Measurements from ENCODE around the gene PRKCA. TPM values are rescaled to one million over a fixed set of nuclear protein-coding genes. Genes with fewer than 3 reads are reported as not detected.

PRKCA gene
- total RNA-seq, 2 experiments from 2014 or later, result 63.1 to 68.9 TPM

GRCh38 chr17:66743511-66743910 lies 441.1 kb downstream of the PRKCA start:
- ATAC-seq (no peak), DNase-seq (no peak)
- Mint-ChIP-seq H3K4me1 (no peaks in the 10 kb centered on the region), H3K27me3 (no peaks in the 10 kb centered on the region), H3K27ac (no peak overlapping the region), H3K36me3 (peaks cover 8% of the 10 kb centered on the region), H3K9me3 (ENCODE audit: low read depth) (no peaks in the 10 kb centered on the region), H3K4me3 (no peak overlapping the region)
- CTCF ChIA-PET, result interaction anchor here (1.2 kb wide), 1 partner anchor 18 kb away, joined by 3 read pairs; no protein-coding TSS in a partner anchor

- H3K4me3 Mint-ChIP-seq, result no peak overlapping the region
- no peak overlapping the region for H3K27ac Mint-ChIP-seq
- H3K9me3 Mint-ChIP-seq (ENCODE audit: low read depth), result no peaks in the 10 kb centered on the region
- ATAC-seq (no peak), DNase-seq (no peak)
- H3K4me1 Mint-ChIP-seq, result no peaks in the 10 kb centered on the region
- H3K36me3 Mint-ChIP-seq, result peaks cover 13% of the 10 kb centered on the region
- H3K27me3 Mint-ChIP-seq, result no peaks in the 10 kb centered on the region
- CTCF ChIA-PET, result no interaction called here
Observed at GRCh38 chr17:66746736-66747135, 444.3 kb downstream of the PRKCA start.

GRCh38 chr17:66747578-66748275 lies 445.3 kb downstream of the PRKCA start:
- no peaks in the 10 kb centered on the region for H3K9me3 Mint-ChIP-seq (ENCODE audit: low read depth)
- DNase-seq, result no peak
- H3K27me3 Mint-ChIP-seq, result no peaks in the 10 kb centered on the region
- no peak overlapping the region for H3K4me3 Mint-ChIP-seq
- CTCF ChIA-PET, result interaction anchor here (1.0 kb wide), 1 partner anchor 21 kb away, joined by 4 read pairs; no protein-coding TSS in a partner anchor
- no peaks in the 10 kb centered on the region for H3K4me1 Mint-ChIP-seq
- peaks cover 7% of the 10 kb centered on the region for H3K36me3 Mint-ChIP-seq
- ATAC-seq, result no peak
- no peak overlapping the region for H3K27ac Mint-ChIP-seq

GRCh38 chr17:66748578-66748977 lies 446.2 kb downstream of the PRKCA start:
- H3K4me1 Mint-ChIP-seq, result no peaks in the 10 kb centered on the region
- DNase-seq, result no peak
- ATAC-seq, result no peak
- H3K9me3 Mint-ChIP-seq (ENCODE audit: low read depth), result no peaks in the 10 kb centered on the region
- no peaks in the 10 kb centered on the region for H3K27me3 Mint-ChIP-seq
- no peak overlapping the region for H3K4me3 Mint-ChIP-seq
- no peak overlapping the region for H3K27ac Mint-ChIP-seq
- H3K36me3 Mint-ChIP-seq, result peaks cover 6% of the 10 kb centered on the region
- CTCF ChIA-PET, result no interaction called here

GRCh38 chr17:66749217-66749832 lies 446.9 kb downstream of the PRKCA start:
- Mint-ChIP-seq H3K27me3 (no peaks in the 10 kb centered on the region), H3K4me3 (no peak overlapping the region), H3K27ac (no peak overlapping the region), H3K4me1 (no peaks in the 10 kb centered on the region), H3K36me3 (peaks cover 7% of the 10 kb centered on the region), H3K9me3 (ENCODE audit: low read depth) (no peaks in the 10 kb centered on the region)
- ATAC-seq (no peak), DNase-seq (no peak)
- CTCF ChIA-PET, result no interaction called here

- H3K27me3 Mint-ChIP-seq, result no peaks in the 10 kb centered on the region
- H3K4me1 Mint-ChIP-seq, result no peaks in the 10 kb centered on the region
- peaks cover 13% of the 10 kb centered on the region for H3K36me3 Mint-ChIP-seq
- CTCF ChIA-PET, result no interaction called here
- no peak overlapping the region for H3K27ac Mint-ChIP-seq
- ATAC-seq (no peak), DNase-seq (no peak)
- H3K9me3 Mint-ChIP-seq (ENCODE audit: low read depth), result no peaks in the 10 kb centered on the region
- H3K4me3 Mint-ChIP-seq, result no peak overlapping the region
Observed at GRCh38 chr17:66750116-66750515, 447.7 kb downstream of the PRKCA start.

- H3K4me1 Mint-ChIP-seq, result no peaks in the 10 kb centered on the region
- no peak overlapping the region for H3K27ac Mint-ChIP-seq
- no peak overlapping the region for H3K4me3 Mint-ChIP-seq
- CTCF ChIA-PET, result no interaction called here
- no peaks in the 10 kb centered on the region for H3K9me3 Mint-ChIP-seq (ENCODE audit: low read depth)
- H3K36me3 Mint-ChIP-seq, result peaks cover 13% of the 10 kb centered on the region
- H3K27me3 Mint-ChIP-seq, result no peaks in the 10 kb centered on the region
- no peak for DNase-seq
- no peak for ATAC-seq
Observed at GRCh38 chr17:66750781-66751543, 448.5 kb downstream of the PRKCA start.

- no peak for DNase-seq
- no peak overlapping the region for H3K27ac Mint-ChIP-seq
- H3K9me3 Mint-ChIP-seq (ENCODE audit: low read depth), result no peaks in the 10 kb centered on the region
- H3K36me3 Mint-ChIP-seq, result peaks cover 14% of the 10 kb centered on the region
- no peak overlapping the region for H3K4me3 Mint-ChIP-seq
- no peaks in the 10 kb centered on the region for H3K27me3 Mint-ChIP-seq
- CTCF ChIA-PET, result no interaction called here
- no peak for ATAC-seq
- no peaks in the 10 kb centered on the region for H3K4me1 Mint-ChIP-seq
Observed at GRCh38 chr17:66751771-66752170, 449.4 kb downstream of the PRKCA start.

- no peak overlapping the region for H3K4me3 Mint-ChIP-seq
- CTCF ChIA-PET, result no interaction called here
- ATAC-seq (no peak), DNase-seq (no peak)
- no peaks in the 10 kb centered on the region for H3K9me3 Mint-ChIP-seq (ENCODE audit: low read depth)
- no peaks in the 10 kb centered on the region for H3K4me1 Mint-ChIP-seq
- H3K27ac Mint-ChIP-seq, result no peak overlapping the region
- no peaks in the 10 kb centered on the region for H3K27me3 Mint-ChIP-seq
- peaks cover 17% of the 10 kb centered on the region for H3K36me3 Mint-ChIP-seq
Observed at GRCh38 chr17:66752411-66752810, 450.0 kb downstream of the PRKCA start.

- H3K27me3 Mint-ChIP-seq, result no peaks in the 10 kb centered on the region
- DNase-seq (no peak), ATAC-seq (no peak)
- peaks cover 17% of the 10 kb centered on the region for H3K36me3 Mint-ChIP-seq
- H3K27ac Mint-ChIP-seq, result no peak overlapping the region
- no peaks in the 10 kb centered on the region for H3K4me1 Mint-ChIP-seq
- no peaks in the 10 kb centered on the region for H3K9me3 Mint-ChIP-seq (ENCODE audit: low read depth)
- CTCF ChIA-PET, result no interaction called here
- no peak overlapping the region for H3K4me3 Mint-ChIP-seq
Observed at GRCh38 chr17:66753126-66753920, 450.9 kb downstream of the PRKCA start.

- Mint-ChIP-seq H3K9me3 (ENCODE audit: low read depth) (no peaks in the 10 kb centered on the region), H3K4me3 (no peak overlapping the region), H3K36me3 (peaks cover 17% of the 10 kb centered on the region), H3K27me3 (no peaks in the 10 kb centered on the region), H3K27ac (no peak overlapping the region), H3K4me1 (no peaks in the 10 kb centered on the region)
- ATAC-seq (no peak), DNase-seq (no peak)
- CTCF ChIA-PET, result no interaction called here
Observed at GRCh38 chr17:66755101-66755943, 452.9 kb downstream of the PRKCA start.

GRCh38 chr17:66755944-66756290 lies 453.5 kb downstream of the PRKCA start:
- CTCF ChIA-PET, result no interaction called here
- DNase-seq (no peak), ATAC-seq (no peak)
- Mint-ChIP-seq H3K4me3 (no peak overlapping the region), H3K27ac (no peak overlapping the region), H3K27me3 (no peaks in the 10 kb centered on the region), H3K4me1 (no peaks in the 10 kb centered on the region), H3K36me3 (peaks cover 17% of the 10 kb centered on the region), H3K9me3 (ENCODE audit: low read depth) (no peaks in the 10 kb centered on the region)

GRCh38 chr17:66760324-66760723 lies 457.9 kb downstream of the PRKCA start:
- H3K4me3 Mint-ChIP-seq, result no peak overlapping the region
- H3K27me3 Mint-ChIP-seq, result no peaks in the 10 kb centered on the region
- DNase-seq, result no peak
- H3K4me1 Mint-ChIP-seq, result no peaks in the 10 kb centered on the region
- ATAC-seq, result no peak
- H3K36me3 Mint-ChIP-seq, result peaks cover 6% of the 10 kb centered on the region
- no peaks in the 10 kb centered on the region for H3K9me3 Mint-ChIP-seq (ENCODE audit: low read depth)
- no peak overlapping the region for H3K27ac Mint-ChIP-seq
- CTCF ChIA-PET, result no interaction called here

Data from activated CD8-positive, alpha-beta memory T cell treated with anti-CD3 and anti-CD28 coated beads, Interleukin-2, amount 10 ng/mL, durations not matched to agents 7 days and 5 days (primary cell).